A172 (cell line): Measurements from ENCODE around the gene KIFC3. TPM values are rescaled to one million over a fixed set of nuclear protein-coding genes. Genes with fewer than 3 reads are reported as not detected.
"Not testable (repeated sequence)": the region's sequence is repeated elsewhere in the genome, so short reads cannot be mapped to it uniquely, and the experiment has no call there.

Experiments used
- DNase-seq: peaks from one replicate; pipeline ENCODE4 v3.0.0-alpha.2; 2015; ENCODE audit warnings: low spot score
- total RNA-seq: library from RNA; depleted of rRNA; stranded (reverse); fragments of >200 nt; shearing (Covaris generic); gene quantifications from 2 replicates; pipeline ENCODE4 v1.2.3, GENCODE V29; 2014

The KIFC3 gene
- total RNA-seq, 1 experiment from 2014 or later = 90.4 TPM

DNA sequence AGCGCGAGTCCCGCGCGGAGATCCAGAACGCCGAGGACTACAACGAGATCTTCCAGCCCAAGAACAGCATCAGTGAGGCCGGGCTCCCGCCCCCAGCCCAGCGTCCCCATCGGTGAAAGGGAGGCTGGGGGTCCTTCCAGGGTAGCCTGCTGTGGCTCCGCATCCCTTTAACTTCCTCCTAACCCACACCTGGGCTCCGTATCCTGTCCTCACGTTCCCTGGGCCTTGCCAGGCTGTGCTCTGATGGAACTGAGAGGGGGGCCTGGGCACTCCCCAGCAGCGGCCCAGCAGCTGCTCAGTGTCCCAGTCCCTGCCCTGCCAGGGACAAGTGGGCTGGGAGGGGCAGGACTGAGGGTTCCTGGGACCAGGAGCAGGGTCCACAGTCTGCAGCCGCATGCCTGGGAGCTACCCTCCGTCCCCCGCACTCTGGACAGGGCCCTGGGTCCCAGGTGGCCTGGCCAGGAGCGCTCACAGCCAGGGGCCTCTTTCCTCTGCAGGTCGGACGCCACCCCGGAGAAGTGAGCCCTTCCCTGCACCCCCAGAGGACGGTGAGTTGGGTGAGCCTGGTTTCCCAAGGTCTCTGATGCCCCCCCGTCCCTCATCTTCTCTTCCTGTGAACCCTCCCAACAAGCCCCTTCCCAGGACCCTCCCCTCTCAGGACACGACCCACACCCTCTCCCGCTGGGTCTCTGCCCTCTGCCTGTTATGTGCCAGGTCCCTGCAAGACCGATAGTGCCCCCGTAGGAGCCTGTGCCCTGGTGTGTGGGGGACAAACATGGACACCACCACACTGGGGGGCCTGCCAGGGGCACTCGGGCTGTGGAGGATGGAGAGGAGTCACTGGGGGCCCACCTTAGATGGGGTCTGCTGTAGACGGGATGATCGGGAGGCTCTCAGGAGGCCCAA lies 48.6 kb downstream of the KIFC3 start:
- no peak for DNase-seq

DNA sequence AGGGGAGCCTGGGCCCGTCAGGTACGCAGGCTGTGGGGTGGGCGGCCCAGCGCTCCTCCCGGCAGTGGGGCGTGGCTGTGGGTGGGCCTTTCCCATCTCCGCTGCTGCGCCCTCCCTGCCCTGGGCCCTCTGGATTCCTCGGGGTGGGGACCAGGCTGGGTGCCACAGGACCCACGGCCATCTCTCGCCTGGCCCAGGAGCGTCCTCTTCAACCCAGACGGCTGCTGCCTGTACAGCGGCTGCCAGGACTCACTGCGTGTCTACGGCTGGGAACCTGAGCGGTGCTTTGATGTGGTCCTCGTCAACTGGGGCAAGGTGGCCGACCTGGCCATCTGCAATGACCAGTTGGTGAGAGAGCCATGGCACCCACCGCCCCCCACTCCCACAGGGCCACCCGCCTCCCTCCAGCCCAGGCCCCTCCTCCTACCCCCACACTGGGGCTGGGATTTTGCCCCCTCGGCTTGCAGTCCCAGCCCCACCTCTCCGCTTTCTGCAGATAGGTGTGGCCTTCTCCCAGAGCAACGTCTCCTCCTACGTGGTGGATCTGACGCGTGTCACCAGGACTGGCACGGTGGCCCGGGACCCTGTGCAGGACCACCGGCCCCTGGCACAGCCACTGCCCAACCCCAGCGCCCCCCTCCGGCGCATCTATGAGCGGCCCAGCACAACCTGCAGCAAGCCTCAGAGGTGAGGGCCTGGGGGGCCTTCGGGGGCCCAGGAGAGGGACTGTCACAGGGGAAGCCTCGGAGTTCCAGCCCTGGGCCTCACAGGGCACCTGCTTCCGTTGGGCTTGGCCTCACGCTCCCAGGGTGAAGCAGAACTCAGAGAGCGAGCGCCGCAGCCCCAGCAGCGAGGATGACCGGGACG lies 49.5 kb downstream of the KIFC3 start:
- DNase-seq = no peak

DNA sequence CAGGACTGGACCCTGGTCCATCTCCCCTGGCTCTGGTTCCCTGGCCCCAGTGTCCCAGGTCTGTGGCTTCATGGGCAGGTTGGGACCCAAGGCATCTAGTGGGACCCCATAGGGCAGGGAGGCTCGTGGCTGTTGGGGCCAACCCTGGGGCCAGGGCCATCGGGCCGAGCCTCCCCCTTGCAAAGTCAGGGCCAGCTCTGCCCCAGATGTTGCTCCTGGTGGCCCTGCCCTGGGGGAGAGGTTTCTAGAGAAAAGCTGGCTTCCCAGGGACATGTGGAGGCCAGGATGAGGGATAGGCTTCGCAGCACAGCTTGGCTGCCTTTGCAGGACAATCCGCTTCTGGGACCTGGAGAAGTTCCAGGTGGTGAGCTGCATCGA lies 50.1 kb downstream of the KIFC3 start:
- DNase-seq = no peak

DNA sequence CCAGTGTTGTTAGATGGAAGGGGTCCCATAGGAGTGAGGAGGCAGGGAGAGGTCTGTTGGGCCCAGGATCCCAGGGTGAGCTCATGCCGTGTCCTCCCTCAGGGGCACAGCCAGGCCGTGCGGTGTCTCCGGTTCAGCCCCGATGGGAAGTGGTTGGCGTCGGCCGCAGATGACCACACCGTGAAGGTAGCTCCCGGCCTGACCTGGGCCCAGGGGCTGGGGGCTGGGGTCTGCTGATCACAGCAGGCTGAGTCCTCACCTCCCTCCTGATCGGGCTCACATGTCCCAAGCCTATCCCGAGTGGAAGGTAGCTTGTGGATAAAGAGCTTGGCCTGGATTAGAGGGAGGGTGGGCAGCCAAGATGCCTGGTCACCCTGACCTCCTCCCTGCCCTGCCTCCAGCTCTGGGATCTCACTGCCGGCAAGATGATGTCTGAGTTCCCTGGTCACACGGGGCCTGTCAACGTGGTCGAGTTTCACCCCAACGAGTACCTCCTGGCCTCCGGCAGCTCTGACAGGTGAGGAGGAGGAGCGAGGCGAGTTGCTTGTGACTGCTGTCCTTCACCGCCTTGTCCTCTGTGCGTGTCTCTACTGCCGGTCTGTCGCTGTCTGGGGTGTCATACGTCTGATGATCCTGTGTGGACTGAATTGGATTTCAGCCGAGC lies 50.6 kb downstream of the KIFC3 start:
- no peak for DNase-seq

DNA sequence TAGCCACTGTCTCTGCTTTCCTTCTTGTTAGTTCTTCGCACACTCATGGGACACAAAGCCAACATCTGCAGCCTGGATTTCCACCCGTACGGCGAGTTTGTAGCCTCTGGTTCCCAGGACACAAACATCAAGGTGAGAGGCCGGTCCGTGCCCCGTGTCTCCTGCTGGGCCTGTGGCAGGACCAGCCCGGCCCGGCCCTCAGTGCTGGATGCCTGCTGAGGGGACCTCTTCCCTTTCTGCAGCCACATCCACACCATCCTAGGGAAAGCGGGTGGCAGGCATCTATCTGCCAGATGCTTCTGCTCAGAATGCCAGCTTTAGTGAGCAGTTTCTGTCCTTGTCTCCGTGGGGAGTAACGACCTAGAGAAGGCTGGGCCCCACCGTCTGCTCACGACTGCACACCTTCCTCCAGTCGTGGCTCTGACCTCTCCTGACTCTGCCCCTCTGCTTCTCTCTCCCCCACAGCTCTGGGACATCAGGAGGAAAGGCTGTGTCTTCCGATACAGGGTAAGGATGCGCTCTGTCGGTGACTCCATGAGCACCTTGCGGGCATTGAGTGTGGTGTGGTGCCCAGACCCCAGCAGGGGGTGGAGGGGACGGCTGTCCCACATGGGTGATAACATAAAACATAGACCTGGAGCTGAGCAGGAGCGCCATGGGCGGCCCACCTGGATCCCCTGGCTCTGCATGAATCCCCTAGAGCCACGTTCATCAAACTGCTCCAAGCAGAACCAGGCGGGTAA lies 51.3 kb downstream of the KIFC3 start:
- no peak for DNase-seq

DNA sequence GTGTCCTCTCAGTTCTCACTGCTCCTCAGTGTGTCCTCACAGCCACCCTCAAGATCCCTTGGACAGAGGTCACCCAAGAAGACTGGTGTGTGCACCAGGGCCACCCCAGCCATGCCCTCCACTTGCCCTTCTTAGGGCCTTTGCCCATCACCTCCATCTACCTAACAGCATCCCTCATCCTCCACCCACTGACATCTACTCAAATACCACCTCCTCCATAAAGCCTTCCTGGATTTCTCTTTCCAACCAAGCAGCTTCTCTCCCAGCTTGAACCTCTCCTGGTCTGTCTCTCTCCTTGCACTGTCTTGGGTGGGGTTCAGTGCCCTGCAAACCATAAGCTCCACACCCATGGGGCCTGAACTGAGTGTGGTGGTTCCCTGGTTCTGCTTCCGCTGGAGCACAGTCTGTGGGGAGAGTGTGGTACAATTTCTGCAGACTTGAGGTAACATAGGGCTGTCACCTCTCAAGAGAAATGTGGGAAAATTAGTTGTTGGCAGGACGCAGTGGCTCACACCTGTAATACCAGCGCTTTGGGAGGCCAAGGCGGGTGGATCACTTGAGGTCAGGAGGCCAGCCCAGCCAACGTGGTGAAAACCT lies 52.3 kb downstream of the KIFC3 start:
- no peak for DNase-seq

DNA sequence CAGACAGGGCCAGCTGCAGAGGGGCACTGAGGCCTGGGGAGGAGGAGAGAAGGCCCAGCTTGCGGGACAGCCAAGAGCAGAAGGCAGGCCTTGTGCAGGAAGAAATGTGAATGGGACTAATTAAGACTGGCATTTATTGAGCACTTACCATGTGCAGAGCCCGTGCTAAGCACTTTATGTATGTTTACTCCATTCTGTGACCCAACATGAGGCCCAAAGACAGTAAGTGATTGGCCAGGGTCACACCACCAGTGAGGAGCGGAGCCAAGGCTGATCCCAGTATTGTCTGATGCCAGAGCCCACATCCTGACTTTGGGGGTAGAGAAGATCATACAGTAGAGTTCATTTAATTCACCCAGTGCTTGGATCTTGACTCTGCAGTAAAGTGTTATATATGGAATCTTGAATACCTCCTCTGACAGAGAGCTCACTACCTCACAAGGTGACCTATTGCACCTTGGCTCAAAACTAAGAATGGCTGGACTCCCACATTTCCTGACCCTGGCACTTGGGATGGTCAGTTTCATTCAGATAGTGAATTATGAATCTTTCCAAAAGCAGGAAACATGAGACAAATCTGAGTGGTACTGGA lies 53.1 kb downstream of the KIFC3 start:
- no peak for DNase-seq

DNA sequence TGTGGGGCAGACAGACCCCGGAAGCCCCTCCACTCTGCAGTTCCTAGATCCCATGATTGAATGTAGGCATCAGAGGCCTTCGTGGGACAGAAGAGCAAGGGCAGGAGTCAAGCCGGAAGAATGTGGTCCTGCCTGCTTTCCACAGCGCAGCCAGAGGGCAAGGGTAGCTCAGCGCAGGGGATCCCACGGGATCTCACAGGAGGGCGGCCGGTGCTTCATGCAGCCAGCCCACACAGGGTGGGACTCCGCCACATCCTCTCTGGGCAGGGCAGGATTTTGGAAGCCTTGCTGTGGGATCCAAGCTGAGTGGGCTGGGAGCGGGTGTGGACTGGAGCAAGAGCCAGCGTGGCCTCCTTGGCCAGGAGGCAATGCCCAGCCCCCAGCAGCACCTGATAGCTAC lies 53.7 kb downstream of the KIFC3 start:
- no peak for DNase-seq

DNA sequence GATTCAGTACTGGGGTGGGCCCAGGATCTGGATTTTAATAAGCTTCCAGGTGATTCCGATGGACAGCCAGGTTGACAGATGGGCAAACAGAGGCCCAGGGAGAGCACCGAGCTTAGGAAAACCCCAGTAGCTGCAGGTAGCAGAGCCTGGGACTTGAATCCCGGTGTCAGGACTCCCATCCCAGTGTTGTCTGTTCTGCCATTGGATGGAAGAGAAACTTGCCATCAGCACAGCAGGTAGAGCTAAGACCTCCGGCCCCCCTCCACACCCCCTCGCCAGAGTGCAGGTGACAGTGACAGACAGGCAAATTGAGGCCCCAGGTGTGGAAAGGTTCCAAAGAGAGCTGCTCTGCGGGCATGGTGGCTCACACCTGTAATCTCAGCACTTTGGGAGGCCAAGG lies 54.3 kb downstream of the KIFC3 start:
- no peak for DNase-seq

DNA sequence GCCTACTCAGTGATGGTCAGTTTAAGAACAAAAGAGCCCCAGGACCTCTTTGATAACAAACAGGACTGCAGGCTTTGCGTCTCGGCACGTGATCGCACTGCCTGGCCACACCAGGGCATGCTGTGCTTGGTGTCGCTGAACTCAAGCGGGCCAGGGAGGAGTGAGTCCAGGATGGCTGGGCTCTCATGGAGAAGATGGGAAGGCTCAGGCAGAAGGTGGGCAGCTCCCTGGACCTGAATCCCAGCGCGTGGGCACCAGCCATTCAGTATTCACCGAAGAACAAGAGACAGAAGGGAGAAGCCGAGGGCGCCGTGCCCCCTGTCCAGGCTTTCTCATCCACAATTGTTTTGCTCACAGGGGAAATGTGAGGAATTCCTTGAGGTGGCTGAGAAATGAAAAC lies 54.8 kb downstream of the KIFC3 start:
- no peak for DNase-seq

DNA sequence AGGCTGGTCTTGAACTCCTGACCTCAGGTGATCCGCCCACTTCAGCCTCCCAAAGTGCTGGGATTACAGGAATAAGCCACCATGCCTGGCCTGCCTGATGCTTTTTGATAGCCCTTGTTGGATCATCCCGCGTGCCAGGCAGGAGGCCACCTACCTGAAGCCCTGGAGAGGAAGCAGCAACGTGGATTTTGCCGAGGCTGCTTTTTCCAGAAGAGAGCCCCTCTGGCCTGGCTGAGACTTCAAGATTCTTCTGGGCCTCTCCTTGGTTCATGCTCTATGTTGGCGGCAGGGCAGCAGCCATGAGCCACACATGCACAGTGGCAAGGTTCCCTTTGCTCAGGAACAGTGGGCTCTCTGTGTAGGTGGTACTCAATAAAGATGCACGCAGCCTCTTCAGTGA lies 55.2 kb downstream of the KIFC3 start:
- DNase-seq = no peak

DNA sequence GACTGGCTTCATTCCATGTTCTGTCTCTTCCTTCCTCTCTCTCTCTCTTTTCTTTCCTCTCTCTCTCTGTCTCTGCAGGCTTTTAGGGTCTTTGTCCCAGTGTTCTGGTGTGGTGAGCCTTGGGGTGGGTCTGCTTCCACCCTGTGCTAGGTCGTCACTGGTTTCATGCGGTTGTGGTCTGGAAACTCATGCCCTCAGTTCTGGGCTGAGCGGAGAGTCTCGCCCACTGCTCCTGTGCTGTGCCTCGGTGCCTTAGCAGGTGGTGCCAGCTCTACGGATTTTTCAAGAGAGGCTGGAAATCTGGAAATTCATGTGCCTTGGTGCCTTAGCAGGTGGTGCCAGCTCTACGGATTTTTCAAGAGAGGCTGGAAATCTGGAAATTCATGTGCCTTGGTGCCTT lies 56.0 kb downstream of the KIFC3 start:
- not testable (repeated sequence) for DNase-seq

DNA sequence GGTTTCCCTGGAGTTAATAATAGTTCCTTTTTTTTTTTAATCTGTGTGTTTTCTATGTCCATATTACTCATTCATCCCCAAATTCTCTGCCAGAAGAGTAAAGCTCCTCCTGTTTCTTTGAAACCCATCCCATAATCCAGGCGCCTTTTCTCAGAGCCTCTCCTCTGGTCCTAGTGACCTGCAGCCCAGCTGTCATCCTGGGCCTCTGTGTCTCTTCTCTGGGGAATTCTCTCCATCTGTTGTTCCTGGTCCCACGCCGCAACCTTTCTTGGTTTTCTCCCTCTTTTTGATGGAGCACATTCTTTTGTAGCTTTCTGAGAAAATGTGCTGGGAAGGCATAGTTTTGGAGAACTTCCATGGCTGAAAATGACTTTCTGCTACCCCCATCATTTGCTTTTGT lies 56.5 kb downstream of the KIFC3 start:
- no peak for DNase-seq

DNA sequence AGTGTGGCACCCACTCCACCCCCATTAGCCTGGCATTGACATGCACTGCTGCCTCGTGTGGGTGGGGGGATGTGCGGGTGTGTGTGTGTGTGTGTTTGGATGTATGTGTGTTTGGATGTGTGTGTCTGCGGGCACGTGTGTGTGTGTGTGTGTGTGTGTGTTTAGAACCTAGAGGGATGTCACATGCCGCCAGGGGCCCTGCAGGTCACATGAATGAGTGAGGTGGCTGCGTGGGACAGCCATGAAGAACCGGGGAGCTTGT lies 57.7 kb downstream of the KIFC3 start:
- no peak for DNase-seq

DNA sequence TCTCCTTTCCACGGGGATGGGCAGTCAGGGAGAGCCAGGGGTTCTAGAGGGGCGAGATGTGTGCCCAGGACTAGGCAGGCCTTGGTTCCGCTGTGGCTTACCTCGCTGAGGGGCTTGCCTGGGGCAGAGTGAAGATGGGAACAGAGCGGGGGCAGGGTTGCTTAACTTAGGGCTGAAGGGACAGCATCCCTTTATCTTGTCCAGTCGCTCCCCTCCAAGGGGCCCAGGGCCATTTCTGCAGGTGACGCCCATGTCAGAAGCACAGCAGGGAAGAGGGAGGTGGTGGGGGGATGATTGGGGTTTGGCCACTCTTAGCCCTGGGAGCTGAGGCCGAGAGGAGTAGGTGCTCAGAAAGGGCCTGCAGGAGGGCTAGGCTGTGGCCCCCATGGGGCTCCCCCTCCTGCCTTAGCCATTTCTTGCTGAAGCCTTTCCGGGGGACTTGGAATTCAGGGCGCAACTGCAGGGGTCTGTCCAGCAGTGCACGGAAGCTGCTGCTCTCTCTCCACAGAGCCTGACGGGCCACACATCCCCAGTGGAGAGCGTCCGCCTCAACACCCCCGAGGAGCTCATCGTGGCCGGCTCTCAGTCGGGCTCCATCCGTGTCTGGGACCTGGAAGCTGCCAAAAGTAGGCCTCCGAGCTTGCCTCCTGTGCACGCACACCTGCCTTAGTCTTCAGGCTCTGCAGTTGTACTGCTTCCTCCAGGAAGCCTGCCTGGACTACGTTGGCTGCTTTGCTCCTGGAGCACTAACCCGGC lies 58.2 kb downstream of the KIFC3 start:
- DNase-seq = no peak

DNA sequence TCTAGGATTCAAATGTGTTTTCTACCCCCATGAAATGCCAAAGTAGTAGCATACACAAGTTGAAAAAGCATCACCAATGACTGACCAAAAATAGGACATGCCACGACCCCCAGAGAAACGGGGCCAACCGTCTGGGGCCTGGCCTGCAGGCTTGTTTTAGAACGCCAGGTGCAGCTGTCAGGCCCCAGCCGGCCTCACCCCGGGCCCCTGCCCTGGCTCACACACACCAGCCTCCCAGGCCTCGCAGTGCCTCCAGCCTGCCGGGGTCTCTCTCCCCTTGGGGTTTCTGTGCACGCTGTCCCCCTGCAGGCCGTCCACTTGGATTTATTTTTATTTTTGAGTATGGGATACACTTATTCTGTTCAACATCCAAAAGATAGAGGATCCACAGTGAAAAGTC lies 58.8 kb downstream of the KIFC3 start:
- DNase-seq = no peak

DNA sequence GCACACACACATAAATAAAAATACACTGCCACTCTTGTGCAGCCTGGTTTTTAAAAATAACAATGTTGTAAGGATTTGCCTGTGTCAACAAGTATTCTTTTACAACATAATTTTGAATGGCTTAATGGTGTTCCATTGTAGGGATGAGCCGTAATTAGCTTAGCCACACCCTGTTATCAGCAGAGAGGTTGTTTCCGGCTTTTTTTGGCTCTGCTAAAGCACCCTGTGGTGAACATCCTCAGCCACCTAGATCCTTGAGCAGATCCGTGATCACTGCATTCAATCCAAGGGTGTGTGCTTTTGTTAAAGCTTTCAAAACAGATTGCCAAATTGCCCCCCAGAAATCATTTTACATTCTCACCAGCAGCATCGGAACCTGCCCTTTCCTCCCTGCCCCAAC lies 59.7 kb downstream of the KIFC3 start:
- DNase-seq = peak; percentile 32

DNA sequence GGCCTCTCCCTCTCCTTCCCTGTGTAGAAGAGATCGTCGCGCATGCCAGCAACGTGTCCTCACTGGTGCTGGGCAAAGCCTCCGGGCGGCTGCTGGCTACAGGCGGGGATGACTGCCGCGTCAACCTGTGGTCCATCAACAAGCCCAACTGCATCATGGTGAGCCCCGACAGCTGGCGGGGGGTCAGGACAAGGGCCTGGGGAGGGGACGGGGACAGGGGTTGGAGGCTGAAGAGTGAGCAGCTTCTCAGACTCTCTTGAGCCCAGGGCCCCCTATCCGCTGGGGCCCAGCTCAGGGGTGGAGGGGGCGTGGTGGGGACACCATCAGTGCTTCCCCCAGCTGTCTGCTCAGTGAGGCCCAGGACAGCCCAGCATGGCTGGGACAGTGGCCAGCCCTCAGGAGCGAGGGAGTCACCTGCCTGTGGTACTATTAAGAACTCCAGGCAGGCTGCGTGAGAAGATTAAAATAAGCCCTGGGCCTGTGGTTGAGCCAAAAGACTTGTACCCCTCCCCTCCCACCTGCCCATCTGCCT lies 60.6 kb downstream of the KIFC3 start:
- no peak for DNase-seq

DNA sequence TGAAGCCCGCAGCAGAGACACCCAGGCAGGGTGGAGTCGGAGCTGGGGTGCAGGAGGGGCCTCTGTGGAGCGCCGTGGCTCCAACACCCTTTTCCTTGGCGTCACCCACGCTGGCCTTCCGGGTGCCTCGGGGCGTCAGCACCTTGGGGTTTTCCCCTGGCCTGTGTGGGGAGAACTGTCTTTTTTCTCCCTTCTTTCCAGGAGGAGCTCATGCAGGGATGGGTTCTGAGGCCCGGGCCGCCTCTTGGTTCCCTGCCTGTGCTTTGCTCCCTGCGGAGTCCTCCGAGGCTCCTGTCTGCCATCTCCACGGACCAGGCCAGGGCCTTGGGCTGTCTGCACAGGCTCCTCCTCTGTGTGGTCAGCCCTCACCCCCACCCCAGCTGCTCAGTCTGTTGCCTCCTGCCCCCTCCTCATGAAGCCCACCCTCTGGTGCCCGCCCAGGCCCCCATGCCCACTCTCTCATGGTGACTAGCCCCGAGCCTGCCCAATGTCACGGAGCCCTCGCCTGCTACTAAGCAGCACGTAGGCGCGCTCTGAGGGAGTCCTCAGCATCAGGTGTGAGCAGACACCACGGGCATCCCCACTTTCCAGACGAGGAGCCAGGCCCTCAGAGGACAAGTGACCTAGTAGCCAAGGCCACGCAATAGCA lies 61.7 kb downstream of the KIFC3 start:
- no peak for DNase-seq
